BE2C (cell line): ENCODE data around the gene SOD2.

Experiments used
- DNase-seq: peaks from one replicate; pipeline ENCODE4 v3.0.0-alpha.2; 2020
- H3K27me3 ChIP-seq: fragments of 250-450 bp; sonication (Bioruptor Pico); 2 replicates; pipeline ENCODE4 v1.5.1; 2020; ENCODE audit warnings: mild to moderate bottlenecking
- H3K36me3 ChIP-seq: fragments of 250-450 bp; sonication (Bioruptor Pico); 2 replicates; pipeline ENCODE4 v1.5.1; 2020; ENCODE audit warnings: mild to moderate bottlenecking
- H3K4me1 ChIP-seq: fragments of 250-450 bp; sonication (Bioruptor Pico); 2 replicates; pipeline ENCODE4 v1.5.1; 2020
- H3K4me3 ChIP-seq: 2 replicates; pipeline ENCODE4 v1.5.1; 2011; ENCODE audit warnings: low read depth, low read length
- H3K9me3 ChIP-seq: fragments of 250-450 bp; sonication (Bioruptor Pico); 2 replicates; pipeline ENCODE4 v1.5.1; 2020
- TF ChIP-seq, protein P1 (sequence below): IDR thresholded peaks from 2 replicates; pipeline ENCODE4 v1.5.1; 2012; ENCODE audit warnings: mild to moderate bottlenecking, low read depth, low read length

The SOD2 gene

DNA sequence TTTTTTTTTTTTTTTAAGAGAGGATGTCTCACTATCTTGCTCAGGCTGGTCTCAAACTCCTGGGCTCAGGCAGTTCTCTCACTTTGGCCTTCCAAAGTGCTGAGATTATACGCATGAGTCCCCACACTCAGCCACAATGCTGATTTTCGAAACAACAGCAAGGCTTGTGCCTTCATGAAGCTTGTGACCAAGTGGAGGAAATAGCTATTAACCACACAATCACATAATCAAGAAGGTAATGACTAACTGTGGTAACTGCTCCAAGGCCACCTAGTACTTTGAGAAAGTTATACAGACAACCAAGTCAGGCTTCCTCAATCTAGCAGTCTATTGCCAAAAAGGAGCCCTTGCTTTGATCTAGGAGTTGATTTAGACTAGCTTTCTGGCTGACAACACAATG lies 46.3 kb downstream of the SOD2 start:
- no peaks in the 10 kb centered on the region for H3K27me3 ChIP-seq
- no peaks in the 10 kb centered on the region for H3K9me3 ChIP-seq
- TF ChIP-seq, protein P1, sequence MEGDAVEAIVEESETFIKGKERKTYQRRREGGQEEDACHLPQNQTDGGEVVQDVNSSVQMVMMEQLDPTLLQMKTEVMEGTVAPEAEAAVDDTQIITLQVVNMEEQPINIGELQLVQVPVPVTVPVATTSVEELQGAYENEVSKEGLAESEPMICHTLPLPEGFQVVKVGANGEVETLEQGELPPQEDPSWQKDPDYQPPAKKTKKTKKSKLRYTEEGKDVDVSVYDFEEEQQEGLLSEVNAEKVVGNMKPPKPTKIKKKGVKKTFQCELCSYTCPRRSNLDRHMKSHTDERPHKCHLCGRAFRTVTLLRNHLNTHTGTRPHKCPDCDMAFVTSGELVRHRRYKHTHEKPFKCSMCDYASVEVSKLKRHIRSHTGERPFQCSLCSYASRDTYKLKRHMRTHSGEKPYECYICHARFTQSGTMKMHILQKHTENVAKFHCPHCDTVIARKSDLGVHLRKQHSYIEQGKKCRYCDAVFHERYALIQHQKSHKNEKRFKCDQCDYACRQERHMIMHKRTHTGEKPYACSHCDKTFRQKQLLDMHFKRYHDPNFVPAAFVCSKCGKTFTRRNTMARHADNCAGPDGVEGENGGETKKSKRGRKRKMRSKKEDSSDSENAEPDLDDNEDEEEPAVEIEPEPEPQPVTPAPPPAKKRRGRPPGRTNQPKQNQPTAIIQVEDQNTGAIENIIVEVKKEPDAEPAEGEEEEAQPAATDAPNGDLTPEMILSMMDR, result no peak
- no peak for DNase-seq
- H3K4me1 ChIP-seq, result no peaks in the 10 kb centered on the region
- no peak overlapping the region for H3K4me3 ChIP-seq
- H3K36me3 ChIP-seq, result no peaks in the 10 kb centered on the region

DNA sequence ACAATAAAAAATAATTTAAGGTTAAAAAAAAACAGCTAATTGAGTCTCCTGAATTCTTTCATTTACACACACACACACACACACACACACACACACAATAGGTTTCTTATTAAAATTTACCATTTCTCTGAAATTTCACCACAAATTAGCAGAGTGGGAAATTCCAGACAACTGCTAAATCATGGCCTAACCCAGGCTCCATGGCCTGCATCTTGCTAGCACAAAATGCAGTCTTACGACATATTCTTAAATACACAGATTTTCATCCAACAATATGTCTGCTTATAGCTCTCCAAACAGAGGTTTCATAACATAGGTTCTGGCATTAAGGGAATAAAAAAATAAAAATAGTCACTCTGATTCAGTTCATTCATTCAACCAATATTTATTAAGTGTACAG lies 46.9 kb downstream of the SOD2 start:
- no peaks in the 10 kb centered on the region for H3K4me1 ChIP-seq
- H3K9me3 ChIP-seq, result no peaks in the 10 kb centered on the region

DNA sequence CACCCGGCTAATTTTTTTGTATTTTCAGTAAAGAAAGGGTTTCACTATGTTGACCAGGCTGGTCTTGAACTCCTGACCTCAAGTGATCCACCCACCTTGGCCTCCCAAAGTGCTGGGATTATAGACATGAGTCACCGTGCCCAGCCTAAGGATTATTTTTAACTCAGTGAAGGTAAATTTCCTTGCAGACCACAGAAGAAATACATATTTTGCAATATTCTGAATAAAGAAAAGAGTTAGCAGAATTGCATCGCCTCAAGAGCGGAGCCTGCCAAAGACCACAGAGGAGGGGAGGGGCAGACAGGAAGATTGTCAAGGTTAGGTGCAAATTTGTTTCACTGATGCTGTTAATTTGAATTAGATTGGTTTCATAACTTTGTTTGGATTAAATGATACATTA lies 47.4 kb downstream of the SOD2 start:
- no peak for DNase-seq
- no peak overlapping the region for H3K4me3 ChIP-seq
- no peaks in the 10 kb centered on the region for H3K36me3 ChIP-seq
- H3K4me1 ChIP-seq, result no peaks in the 10 kb centered on the region
- TF ChIP-seq, protein P1, result no peak
- H3K9me3 ChIP-seq, result no peaks in the 10 kb centered on the region
- no peaks in the 10 kb centered on the region for H3K27me3 ChIP-seq

More for the DNA sequence above, 46.9 kb downstream of the SOD2 start:
- Histone ChIP-seq H3K27me3 (no peaks in the 10 kb centered on the region), H3K4me3 (no peak overlapping the region), H3K36me3 (no peaks in the 10 kb centered on the region)
- TF ChIP-seq, protein P1, result no peak
- DNase-seq, result no peak
